Activated T-helper 9 cell treated with anti-CD3 and anti-CD28 coated beads, Interleukin-2, amount 50 U/mL, for 16 hours (primary cell): Measurements from ENCODE around the gene MOV10.
"Not testable (repeated sequence)": the region's sequence is repeated elsewhere in the genome, so short reads cannot be mapped to it uniquely, and the experiment has no call there.

ENCODE experiments used
- DNase-seq: peaks from one replicate; pipeline ENCODE4 v3.0.0-alpha.2; 2020; ENCODE audit warnings: low read depth

Gene MOV10, protein sequence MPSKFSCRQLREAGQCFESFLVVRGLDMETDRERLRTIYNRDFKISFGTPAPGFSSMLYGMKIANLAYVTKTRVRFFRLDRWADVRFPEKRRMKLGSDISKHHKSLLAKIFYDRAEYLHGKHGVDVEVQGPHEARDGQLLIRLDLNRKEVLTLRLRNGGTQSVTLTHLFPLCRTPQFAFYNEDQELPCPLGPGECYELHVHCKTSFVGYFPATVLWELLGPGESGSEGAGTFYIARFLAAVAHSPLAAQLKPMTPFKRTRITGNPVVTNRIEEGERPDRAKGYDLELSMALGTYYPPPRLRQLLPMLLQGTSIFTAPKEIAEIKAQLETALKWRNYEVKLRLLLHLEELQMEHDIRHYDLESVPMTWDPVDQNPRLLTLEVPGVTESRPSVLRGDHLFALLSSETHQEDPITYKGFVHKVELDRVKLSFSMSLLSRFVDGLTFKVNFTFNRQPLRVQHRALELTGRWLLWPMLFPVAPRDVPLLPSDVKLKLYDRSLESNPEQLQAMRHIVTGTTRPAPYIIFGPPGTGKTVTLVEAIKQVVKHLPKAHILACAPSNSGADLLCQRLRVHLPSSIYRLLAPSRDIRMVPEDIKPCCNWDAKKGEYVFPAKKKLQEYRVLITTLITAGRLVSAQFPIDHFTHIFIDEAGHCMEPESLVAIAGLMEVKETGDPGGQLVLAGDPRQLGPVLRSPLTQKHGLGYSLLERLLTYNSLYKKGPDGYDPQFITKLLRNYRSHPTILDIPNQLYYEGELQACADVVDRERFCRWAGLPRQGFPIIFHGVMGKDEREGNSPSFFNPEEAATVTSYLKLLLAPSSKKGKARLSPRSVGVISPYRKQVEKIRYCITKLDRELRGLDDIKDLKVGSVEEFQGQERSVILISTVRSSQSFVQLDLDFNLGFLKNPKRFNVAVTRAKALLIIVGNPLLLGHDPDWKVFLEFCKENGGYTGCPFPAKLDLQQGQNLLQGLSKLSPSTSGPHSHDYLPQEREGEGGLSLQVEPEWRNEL

DNA sequence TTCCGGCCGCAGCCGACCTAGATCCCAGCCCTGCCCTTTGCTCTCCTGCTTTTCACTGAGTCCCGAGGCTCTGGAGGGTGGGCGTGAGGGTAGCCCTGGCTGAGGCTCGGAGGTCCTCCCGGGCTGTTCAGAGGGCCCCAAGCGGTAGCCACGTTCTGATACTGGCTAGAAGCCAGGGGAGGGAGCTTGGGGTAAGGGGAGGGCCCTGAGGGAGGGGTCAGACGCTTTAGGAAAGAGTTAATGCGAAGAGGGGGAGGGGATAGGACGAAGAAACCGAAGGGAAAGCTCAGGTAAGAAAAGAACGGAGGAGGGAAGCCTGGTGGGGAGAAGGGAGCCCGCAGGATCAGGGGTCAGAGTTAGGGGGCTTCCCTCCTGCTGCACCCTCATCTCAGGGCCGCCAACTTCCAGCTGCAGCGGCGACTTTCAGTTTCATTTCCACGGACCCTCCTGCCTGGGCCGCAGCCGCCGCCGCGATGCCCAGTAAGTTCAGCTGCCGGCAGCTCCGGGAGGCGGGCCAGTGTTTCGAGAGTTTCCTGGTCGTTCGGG lies at the start of gene MOV10:
TSS of gene MOV10 (plus strand) at position 220 of the 546 bp plus-strand sequence. CDS start at position 474, 254 bp downstream.
- DNase-seq = peak; percentile 25

DNA sequence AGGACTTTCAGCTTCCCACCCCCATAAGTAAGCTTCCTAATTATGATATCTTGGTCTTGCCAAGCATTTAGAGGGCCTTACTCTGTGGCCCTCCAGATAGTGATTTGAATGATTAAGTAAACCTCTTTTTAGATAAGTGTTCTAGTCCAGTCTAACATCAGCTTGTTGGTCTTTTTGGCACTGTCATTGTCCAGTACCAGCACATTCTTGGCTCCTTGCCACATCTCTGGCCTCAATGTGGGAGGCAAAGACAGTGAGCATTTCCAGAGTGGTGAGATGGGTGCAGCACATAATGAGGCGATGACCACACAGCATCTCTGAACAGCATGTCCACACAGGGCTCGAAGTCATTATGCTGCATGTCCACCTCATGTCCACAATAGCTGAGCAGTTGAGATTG lies 48.8 kb upstream of the MOV10 start:
- no peak for DNase-seq

DNA sequence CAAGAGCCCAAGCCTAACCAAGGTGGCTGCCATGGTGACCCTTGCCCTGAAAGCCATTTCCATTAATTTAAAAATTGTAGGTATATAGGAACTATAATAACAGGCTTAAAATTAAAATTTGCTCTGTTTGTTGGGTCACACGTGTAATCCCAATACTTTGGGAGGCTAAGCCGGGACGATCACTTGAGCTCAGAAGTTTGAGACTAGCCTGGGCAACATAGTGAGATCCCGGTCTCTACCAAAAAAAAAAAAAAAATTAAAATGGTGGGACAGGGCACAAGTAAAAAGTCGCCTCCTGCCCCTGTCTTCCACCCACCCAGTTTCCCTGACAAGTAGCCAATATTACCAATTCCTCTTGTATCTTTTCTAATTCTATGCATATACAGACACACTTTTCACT lies 48.3 kb upstream of the MOV10 start:
- DNase-seq = no peak

DNA sequence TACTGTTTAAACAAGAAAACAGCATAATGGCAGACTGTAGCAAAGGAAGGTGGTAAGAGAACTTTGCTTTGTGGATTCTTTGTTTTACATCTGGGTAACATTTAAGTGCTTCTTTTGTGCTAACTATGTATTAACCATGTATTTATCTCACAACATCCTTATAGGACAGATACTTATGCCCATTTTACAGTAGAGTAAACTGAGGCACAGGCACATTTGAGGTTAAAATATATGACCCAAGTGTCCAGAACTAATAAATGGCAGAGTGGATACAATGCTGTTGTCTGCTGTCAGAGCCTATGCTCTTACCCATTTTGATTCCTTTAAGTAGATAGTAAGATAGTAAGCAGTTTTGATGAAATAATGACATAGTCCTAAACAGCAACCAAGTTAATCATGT lies 47.6 kb upstream of the MOV10 start:
- no peak for DNase-seq

DNA sequence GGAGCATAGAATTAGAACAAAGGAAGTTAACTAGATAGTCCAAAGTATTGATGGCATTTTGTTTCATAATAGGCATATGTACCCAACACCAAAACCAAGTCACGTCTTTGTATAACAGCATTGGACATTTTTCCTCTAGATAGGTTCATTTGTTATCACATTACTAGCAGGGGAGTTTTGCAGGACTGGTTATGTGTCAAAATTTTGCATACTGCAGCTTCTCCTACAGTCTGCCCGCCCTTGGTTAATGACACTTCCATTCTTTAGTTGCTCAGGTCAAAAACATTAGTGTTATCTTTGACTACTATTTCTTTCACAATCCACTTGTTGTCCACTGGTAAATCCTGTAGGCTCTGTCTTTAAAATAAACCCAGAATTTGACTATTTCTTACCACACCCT lies 45.9 kb upstream of the MOV10 start:
- DNase-seq = no peak

DNA sequence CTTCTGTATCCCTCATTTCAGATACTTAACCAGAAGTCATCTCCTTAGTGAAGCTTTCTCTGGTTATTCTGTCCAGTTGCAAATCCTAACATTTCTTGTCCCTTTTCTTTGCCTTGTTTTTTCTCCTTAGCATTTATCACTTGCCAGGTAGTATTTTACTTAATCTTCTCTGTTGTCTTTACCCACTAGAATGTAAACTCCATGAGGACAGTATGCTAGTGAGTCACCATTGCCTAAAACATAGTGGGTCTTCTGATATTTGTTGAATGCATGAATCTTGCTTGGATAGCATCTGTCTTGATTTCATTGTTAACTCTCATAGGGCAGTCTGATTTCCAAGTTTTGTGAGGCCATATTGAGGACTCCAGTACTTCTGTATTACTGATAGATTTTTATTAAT lies 45.2 kb upstream of the MOV10 start:
- no peak for DNase-seq

DNA sequence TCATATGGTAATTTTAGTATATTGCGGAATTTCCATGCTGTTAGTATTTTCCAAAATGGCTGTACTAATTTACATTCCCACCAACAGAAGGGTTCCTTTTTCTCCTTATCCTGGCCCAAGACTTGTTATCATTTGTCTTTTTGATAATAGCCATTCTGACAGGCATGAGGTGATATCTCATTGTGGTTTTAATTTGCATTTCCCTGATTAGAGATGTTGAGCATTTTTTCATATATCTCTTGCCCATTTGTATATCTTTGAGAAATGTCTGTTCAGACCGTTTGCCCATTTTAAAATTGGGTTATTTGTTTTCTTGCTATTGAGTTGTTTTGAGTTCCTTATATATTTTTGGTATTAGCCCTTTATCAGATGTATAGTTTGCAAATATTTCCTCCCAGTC lies 40.8 kb upstream of the MOV10 start:
- no peak for DNase-seq

DNA sequence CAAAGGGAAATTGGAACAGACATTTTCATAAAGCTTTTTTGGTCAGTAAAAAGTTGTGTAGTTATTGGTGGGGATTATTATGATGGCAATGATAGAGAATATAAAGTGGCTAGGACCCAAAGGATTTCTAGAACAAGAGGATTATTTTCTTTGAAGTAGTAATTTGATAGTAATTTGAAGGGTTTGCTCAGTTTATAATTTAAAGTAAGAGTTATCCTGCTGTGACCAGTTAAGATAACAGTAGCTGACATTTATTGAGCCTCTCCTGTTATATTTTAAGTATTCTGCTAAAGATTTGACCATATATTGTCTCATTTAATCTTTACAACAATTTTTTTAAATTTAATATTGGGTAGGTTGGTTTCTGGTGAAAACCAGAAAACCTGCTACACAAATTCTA lies 40.1 kb upstream of the MOV10 start:
- no peak for DNase-seq

DNA sequence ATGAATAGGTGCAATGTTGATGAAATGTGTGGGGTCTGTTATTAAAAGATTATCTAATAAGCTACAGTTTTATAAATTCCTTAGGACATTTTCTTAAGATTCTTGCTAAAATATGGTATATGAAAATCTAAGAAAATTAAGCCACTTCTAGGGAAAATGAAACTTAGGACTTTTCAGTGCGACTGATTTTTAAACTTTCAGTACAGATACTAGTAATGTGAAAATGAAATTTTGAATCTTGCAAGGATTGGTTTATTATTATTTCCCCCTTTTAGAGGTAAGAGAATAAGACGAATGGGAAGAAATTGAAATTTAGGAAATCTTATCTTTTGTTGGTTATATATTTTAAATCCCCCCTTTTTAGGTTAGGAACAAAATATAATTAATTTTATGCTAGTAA lies 38.4 kb upstream of the MOV10 start:
- DNase-seq = no peak

DNA sequence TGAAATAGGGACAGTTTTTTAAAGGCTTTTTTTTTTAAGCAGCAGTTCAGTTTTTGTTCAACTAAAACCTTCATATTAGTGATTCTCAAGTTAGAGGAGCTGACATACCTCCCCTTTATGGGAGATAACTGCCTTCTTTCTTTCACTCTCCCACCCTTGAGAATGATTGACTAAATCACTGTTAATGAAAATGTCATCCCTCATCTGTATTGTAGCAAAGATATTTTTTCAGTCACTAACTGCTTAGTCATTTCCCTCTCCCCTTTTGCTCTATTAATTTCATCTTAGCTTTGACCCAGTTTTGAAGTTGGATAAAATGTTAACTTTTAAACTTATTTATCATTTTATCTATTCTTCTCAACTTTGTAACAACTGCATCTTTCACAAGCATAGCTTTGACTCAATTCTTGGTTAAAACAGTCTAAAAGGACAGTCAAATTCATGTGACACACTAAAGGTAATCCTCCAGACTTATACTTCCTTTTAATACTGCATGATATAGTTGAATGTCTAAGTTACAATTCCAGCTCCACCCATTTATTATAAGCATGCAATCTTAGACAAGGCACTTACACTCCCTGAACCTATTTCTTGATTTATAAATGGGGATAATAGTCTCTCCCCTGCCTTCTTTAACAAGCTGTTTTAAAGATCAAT lies 37.7 kb upstream of the MOV10 start:
- DNase-seq = no peak

DNA sequence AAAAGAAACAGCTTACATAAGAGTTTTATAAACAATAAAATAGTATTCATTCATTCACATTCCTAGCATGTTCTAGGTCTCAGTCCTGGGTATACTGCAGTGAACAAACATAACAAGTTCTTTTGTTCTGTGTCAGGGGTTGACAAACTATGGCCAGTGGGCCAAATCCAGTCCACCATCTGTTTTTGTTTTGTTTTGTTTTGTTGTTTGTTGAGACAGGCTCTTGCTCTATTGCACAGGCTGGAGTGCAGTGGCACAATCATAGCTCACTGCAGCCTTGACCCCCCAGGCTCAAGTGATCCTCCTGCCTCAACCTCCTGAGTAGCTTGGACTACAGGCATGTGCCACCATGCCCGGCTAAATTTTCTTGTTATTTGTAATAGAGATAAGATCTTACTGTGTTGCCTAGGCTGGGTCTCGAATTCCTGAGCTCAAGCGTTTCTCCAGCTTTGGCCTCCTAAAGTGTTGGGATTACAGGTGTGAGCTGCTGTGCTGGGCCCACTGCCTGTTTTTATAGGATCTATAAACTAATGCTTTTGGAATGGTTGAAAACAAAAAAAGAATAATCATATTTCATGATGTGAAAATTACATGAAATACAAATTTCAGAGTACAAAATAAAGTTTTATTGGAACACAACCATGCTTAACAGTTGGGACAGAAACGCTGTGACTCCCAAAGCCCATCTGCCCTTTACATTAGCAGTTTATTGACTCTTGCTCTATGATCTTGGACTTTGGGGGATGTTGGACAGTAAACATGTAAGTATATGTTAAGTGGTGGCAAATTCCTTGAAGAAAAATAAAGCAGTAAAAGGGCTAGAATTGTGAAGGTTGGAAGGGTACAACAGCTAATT lies 37.0 kb upstream of the MOV10 start:
- no peak for DNase-seq

DNA sequence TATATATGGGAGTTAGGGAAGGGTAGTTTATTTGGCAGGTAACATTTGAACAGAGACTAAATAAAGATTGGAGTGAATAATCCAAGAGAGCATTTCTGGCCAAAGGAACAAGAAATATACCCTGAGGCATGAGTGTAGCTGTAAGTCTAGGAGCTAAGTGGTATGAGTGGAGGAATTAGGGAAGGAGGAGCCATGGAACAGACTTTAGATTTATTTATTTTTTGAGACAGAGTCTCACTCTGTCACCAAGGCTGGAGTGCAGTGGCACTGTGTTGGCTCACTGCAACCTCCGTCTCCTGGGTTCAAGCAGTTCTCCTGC lies 36.4 kb upstream of the MOV10 start:
- no peak for DNase-seq

DNA sequence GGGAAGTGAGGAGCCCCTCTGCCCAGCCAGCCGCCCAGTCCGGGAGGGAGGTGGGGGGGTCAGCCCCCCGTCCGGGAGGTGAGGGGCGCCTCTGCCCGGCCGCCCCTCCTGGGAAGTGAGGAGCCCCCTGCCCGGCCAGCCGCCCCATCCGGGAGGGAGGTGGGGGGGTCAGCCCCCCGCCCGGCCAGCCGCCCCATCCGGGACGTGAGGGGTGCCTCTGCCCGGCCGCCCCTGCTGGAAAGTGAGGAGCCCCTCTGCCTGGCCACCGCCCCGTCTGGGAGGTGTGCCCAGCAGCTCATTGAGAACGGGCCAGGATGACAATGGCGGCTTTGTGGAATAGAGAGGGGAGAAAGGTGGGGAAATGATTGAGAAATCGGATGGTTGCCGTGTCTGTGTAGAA lies 34.0 kb upstream of the MOV10 start:
- not testable (repeated sequence) for DNase-seq

DNA sequence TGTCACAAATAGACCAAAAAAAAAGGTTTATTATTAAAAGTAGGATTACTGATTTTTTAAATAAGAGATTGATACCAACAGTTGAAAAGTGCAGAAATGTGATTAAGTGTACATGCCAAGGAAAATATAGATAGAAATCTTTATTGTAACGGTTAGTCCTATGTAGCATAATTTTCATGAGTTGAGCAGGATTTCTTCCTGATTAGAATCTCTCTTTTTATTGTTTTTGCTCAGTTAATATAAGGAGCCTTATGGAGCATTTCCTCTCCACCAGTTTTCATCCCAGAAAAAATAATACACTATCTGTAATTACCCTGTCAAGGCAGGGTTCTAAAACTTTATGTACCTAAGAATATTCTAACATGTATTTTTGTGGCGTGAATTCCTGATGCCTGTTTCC lies 31.4 kb upstream of the MOV10 start:
- DNase-seq = no peak

DNA sequence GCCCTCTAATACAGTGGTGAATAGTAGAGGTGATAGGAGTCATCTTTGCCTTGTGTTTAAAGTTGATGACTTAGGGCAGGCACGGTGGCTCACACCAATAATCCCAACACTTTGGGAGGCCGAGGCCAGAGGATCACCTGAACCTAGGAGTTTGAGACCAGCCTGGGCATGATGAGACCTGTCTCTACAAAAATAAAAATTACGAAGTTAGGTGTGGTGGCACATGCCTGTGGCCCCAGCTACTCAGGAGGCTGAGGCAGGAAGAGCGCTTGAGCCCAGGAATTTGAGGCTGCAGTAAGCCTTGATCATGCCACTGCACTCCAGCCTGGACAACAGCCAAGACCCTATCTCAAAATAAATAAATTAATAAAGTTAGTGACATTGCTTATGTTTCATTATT lies 28.2 kb upstream of the MOV10 start:
- DNase-seq = no peak

DNA sequence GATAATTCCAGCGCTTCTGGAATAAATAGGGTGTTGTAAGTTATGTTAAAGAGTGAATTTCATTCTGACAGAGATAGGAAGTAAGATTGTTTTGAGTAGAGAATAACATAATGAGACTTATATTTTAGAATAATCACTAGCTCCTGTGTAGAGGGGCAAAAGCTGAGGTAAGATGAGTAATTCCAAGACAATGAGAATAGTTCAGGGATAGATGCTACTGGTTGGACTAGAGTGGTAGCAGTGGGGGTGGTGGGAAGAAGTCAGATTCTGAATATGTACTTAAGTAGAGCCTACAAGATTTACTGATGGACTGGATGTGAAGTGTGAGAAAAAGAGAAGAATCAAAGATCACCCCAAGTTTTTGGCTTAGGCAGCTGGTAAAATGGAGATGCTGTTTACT lies 23.3 kb upstream of the MOV10 start:
- DNase-seq = no peak

DNA sequence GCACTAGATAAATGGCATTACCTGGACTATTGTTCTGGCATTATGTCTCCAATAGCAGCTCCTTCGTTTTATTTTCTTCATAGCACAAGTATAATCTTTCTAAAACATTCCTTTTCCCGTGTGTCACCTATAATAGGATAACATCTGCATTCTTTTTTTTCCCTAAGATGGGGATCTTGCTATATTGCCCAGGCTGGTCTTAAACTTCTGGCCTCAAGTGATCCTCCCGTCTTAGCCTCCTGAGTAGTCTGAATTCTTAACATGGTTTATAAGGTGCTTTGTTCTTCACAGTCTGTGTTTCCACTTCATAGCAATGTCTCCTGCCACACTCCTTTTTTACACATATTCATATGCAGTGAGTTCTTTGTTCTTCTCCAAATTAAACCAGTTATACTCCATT lies 8.6 kb upstream of the MOV10 start:
- DNase-seq = no peak

DNA sequence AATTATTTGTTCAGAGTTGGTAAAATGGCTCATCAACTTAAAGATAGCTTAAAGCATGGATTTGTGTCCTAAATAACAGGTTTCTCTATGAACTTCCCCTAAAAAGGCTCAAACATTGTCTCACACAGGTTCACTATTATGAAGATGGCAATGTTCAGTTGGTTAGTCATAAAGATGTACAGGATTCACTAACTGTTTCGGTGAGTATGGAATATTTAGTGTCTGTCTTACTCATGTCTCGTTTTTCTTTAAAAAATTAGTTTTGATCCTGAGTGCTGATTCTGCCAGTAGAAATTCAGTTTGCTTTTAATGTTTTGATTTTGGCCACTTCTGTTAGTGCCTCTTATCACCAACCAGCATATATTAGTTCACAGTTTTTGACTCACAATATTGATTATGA lies 7.5 kb upstream of the MOV10 start:
- no peak for DNase-seq

DNA sequence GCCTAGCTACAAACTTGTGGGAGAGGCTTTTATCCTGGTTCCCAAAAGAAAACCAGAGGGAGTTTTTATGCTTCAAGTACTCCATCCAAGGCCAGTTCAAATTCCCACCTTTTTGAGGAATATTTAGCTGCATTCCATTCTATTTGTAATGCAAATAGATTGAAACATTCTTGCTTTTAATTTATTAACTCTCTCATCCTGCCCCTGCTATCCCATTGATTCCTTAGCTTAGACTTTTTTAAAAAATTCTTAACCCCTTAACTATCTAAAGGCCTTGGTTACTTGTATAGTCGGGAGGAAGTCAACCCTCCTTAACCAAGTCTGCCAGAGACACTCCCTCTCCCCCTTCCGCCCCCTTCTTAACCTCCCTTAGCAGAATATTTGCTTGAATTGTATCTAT lies 2.5 kb upstream of the MOV10 start:
- DNase-seq = no peak

DNA sequence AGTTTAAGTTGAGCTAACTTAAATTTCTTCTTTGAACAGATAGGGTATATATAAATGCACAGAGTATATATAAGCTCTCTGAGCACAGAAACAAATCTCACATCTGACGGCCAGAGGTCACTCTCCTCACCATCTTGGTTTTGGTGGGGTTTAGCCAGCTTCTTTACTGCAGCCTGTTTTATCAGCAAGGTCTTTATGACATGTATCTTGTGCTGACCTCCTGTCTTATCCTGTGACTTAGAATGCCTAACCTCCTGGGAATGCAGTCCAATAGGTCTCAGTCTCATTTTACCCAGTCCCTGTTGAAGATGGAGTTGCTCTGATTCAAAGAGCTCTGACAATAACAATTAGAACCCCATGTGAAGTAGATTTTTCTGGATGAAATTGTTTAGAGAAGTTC lies 1.6 kb upstream of the MOV10 start:
- DNase-seq = no peak

DNA sequence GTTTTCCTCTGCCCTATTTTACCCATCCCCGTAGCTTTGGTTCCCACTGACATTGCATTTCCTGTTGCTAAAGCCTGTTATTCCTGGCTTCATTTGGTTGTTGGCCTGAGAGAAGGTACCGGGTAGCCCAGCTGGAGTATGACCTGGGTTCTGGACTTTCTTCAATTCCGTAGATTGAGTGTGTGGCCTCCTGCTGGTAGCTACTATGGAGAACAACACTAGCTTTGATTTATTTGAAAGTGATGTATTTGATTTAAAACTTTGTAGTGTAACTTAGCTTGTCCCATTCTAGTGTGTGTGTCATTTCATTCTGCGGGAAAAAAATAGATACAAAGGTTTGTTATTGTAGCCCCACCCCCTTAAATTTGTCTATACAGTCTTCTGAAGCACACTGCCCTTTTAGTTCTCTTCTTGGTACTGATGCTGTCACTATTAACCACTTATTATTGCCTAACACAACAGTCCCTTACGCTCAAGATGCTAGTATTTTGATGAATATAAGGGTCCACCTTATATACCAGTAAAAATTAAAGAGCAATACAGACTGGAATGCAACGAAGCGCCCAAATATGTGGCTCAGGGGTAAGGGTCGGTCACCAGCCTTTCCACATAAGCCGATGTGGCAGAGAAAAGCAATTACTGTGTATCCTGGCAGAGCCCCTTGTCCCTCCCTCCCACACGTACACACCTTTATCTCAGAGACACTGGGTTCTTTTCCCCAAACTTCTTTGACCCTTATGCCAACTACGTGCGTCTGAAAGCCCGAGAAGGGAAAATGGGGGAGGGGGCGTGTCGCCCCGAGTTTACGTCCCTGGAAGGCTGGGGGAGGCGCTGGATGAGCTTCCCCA lies 643 bp upstream of the MOV10 start:
- no peak for DNase-seq
